ENCODE measurements around the gene FBN1.

The FBN1 gene

DNA sequence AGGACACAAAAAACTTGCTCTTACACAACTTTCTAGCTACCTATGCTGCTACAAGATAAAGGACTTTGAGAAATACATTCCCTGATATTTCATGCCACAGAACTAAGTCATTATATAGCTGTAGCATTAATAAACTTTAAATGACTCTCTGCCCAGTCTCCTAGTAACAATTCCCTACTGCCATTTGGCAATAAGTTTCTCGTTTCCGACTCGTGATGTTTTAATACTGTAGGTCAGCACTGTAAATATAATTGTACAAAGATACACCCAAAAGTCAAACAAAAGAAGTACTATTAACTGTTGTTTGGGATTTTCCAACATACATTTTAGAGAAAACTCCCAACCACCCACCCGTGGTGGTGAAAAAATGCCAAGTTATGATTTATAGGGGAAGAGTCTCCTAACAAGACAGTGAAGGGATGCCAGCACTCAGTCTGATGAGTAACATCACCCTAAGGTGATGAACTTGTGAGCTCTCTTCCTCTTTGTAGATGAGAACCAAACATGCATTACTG lies 182.1 kb downstream of the FBN1 start:
- no peaks in the 10 kb centered on the region for H3K4me1 ChIP-seq (ENCODE audit: control insufficient read depth, insufficient read depth, low read length)
- POLR2A ChIA-PET, result no interaction called here
- H3K36me3 ChIP-seq (ENCODE audit: control insufficient read depth in 2 of 2, insufficient read depth in 1 of 2, low read length in 2 of 2), result peaks cover 0 to 57% of the 10 kb centered on the region in 2 experiments; a peak in 1 of 3 replicates
- no peak overlapping the region for H3K27ac ChIP-seq (ENCODE audit: extremely low read depth, low read depth, low read length)
- TF ChIP-seq ZNF140 (tag by site-specific recombination; IDR thresholded peaks at IDR 0.05) (no peak), ZNF19 (tag by site-specific recombination; IDR thresholded peaks at IDR 0.05; ENCODE audit: low read depth) (no peak), ZNF791 (tag by site-specific recombination; IDR thresholded peaks at IDR 0.05) (no peak), ZNF266 (tag by site-specific recombination; IDR thresholded peaks at IDR 0.05; ENCODE audit: low read depth) (no peak), ZNF777 (tag by site-specific recombination; IDR thresholded peaks at IDR 0.05; ENCODE audit: borderline replicate concordance) (no peak), ZNF623 (tag by site-specific recombination; IDR thresholded peaks at IDR 0.05) (no peak), ZNF670 (tag by site-specific recombination; IDR thresholded peaks at IDR 0.05; ENCODE audit: low read depth) (no peak), ZBTB1 (tag by site-specific recombination; IDR thresholded peaks at IDR 0.05) (no peak), ZSCAN5A (tag by site-specific recombination; IDR thresholded peaks at IDR 0.05) (no peak), CTCF (tag by site-specific recombination; IDR thresholded peaks at IDR 0.05) (no peak), ZNF510 (tag by site-specific recombination; IDR thresholded peaks at IDR 0.05; ENCODE audit: insufficient replicate concordance) (no peak), ZSCAN4 (tag by site-specific recombination; IDR thresholded peaks at IDR 0.05) (no peak), ZBTB26 (tag by site-specific recombination; optimal IDR thresholded peaks at IDR 0.05) (no peak), ZNF658 (tag by site-specific recombination; IDR thresholded peaks at IDR 0.05) (no peak), ZNF155 (tag by site-specific recombination; IDR thresholded peaks at IDR 0.05) (no peak), RBAK (tag by site-specific recombination; IDR thresholded peaks at IDR 0.05) (no peak), OSR2 (tag by site-specific recombination; IDR thresholded peaks at IDR 0.05) (no peak), YY1 (tag by site-specific recombination; IDR thresholded peaks at IDR 0.05) (no peak), ZBTB17 (tag by site-specific recombination; IDR thresholded peaks at IDR 0.05) (no peak)
- TF ChIP-seq, protein P1, sequence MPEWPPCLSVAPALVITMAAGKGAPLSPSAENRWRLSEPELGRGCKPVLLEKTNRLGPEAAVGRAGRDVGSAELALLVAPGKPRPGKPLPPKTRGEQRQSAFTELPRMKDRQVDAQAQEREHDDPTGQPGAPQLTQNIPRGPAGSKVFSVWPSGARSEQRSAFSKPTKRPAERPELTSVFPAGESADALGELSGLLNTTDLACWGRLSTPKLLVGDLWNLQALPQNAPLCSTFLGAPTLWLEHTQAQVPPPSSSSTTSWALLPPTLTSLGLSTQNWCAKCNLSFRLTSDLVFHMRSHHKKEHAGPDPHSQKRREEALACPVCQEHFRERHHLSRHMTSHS (tag by site-specific recombination; IDR thresholded peaks at IDR 0.05), result no peak
- no peak overlapping the region for H3K4me3 ChIP-seq (ENCODE audit: low read depth, low read length)
- CTCF ChIA-PET, result no interaction called here
- no peaks in the 10 kb centered on the region for H3K9me3 ChIP-seq (ENCODE audit: control insufficient read depth, insufficient read depth, low read depth, low read length)

DNA sequence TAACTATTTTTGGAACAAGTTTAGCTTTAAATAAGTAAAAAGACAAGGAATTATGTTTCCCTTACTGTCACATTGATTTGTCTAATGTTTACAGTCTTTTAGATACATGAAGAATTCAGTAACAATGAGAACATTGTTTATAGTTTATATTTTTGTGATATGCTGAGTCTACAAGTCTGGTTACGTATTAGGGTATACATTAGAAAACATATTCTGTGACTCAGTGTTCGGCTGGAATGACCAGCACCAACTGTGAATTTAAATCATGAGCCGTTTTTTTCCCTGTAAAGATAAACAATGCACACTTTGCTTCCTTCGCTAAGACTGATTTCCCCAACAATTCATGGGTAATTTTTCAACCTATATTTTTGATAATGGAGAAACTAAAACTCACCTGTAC lies 182.8 kb downstream of the FBN1 start:
- H3K36me3 ChIP-seq (ENCODE audit: control insufficient read depth in 2 of 2, insufficient read depth in 1 of 2, low read length in 2 of 2), result peaks cover 0 to 57% of the 10 kb centered on the region in 2 experiments; a peak in 1 of 3 replicates
- H3K27ac ChIP-seq (ENCODE audit: extremely low read depth, low read depth, low read length), result no peak overlapping the region
- CTCF ChIA-PET, result no interaction called here
- POLR2A ChIA-PET, result no interaction called here
- no peaks in the 10 kb centered on the region for H3K9me3 ChIP-seq (ENCODE audit: control insufficient read depth, insufficient read depth, low read depth, low read length)
- TF ChIP-seq ZNF132 (tag by site-specific recombination; IDR thresholded peaks at IDR 0.05; ENCODE audit: borderline replicate concordance), result no peak
- H3K4me1 ChIP-seq (ENCODE audit: control insufficient read depth, insufficient read depth, low read length), result no peaks in the 10 kb centered on the region
- no peak overlapping the region for H3K4me3 ChIP-seq (ENCODE audit: low read depth, low read length)

Measured in HEK293 (cell line).